HepG2 (cell line): Measurements from ENCODE around the gene NOC2L. TPM values are rescaled to one million over a fixed set of nuclear protein-coding genes. Genes with fewer than 3 reads are reported as not detected.
A peak's percentile ranks its signal among the peaks of the same experiment; 100 is the strongest.

Source experiments
- BRCA1 ChIP-seq: sonication (generic); formaldehyde crosslinking; IDR thresholded peaks from 2 replicates; pipeline ENCODE4 v1.4.0; 2020; ENCODE audit warnings: missing genetic modification reagents
- ELF3 ChIP-seq: IDR thresholded peaks from 2 replicates; pipeline ENCODE4 v1.6.1; 2016; ENCODE audit warnings: missing genetic modification reagents, missing compliant biosample characterization
- EZH2 ChIP-seq: conservative IDR thresholded peaks from 2 replicates; pipeline ENCODE4 v1.6.1; 2012; ENCODE audit warnings: mild to moderate bottlenecking, low read depth, low read length, moderate library complexity
- FUBP1 ChIP-seq: sonication (generic); formaldehyde crosslinking; IDR thresholded peaks from 2 replicates; pipeline ENCODE4 v1.5.1; 2020; ENCODE audit warnings: missing genetic modification reagents, mild to moderate bottlenecking, borderline replicate concordance
- HDAC2 ChIP-seq: sonication (generic); formaldehyde crosslinking; IDR thresholded peaks from 2 replicates; pipeline ENCODE4 v1.4.0; 2020; ENCODE audit warnings: missing genetic modification reagents
- HNRNPUL1 ChIP-seq: fragments of 200-400 bp; formaldehyde crosslinking; IDR thresholded peaks from 2 replicates; pipeline ENCODE4 v1.6.1; 2017; ENCODE audit warnings: low read depth, mild to moderate bottlenecking, low read length, moderate library complexity
- MAFG ChIP-seq: sonication (generic); formaldehyde crosslinking; IDR thresholded peaks from 2 replicates; pipeline ENCODE4 v1.5.1; 2020; ENCODE audit warnings: mild to moderate bottlenecking, missing genetic modification reagents
- ONECUT2 ChIP-seq: sonication (generic); formaldehyde crosslinking; IDR thresholded peaks from 2 replicates; pipeline ENCODE4 v1.4.0; 2020; ENCODE audit warnings: missing genetic modification reagents
- RBM22 ChIP-seq: fragments of 200-400 bp; formaldehyde crosslinking; optimal IDR thresholded peaks from 2 replicates; pipeline ENCODE3; 2017; ENCODE audit warnings: mild to moderate bottlenecking, low read length, moderate library complexity
- STAT6 ChIP-seq: sonication (generic); formaldehyde crosslinking; IDR thresholded peaks from 2 replicates; pipeline ENCODE4 v1.4.0; 2020; ENCODE audit warnings: missing genetic modification reagents, mild to moderate bottlenecking, borderline replicate concordance
- TCF7L2 ChIP-seq: IDR thresholded peaks from 2 replicates; pipeline ENCODE4 v1.6.1; 2011; ENCODE audit warnings: mild to moderate bottlenecking, low read depth, low read length, moderate library complexity
- ZBED4 ChIP-seq: sonication (generic); formaldehyde crosslinking; IDR thresholded peaks from 2 replicates; pipeline ENCODE4 v1.4.0; 2020; ENCODE audit warnings: missing genetic modification reagents, borderline replicate concordance
- ZNF281 ChIP-seq: sonication (generic); formaldehyde crosslinking; IDR thresholded peaks from 2 replicates; pipeline ENCODE4 v1.4.0; 2020; ENCODE audit warnings: missing genetic modification reagents, borderline replicate concordance
- ZNF383 ChIP-seq: sonication (generic); formaldehyde crosslinking; IDR thresholded peaks from 2 replicates; pipeline ENCODE4 v1.4.0; 2020; ENCODE audit warnings: missing genetic modification reagents, mild to moderate bottlenecking, borderline replicate concordance
- polyA plus RNA-seq, 8 experiments: library from polyadenylated mRNA; depleted of rRNA in 3 of 8; stranded (reverse) in 7 of 8; unstranded in 1 of 8; fragments of >200 nt; fragmentation: Illumina TruSeq in 4 of 8; extraction: Trizol in 4 of 8; gene quantifications; 2 replicates each; pipeline versions ENCODE4 v1.2.1 to v1.2.3, GENCODE V29; 2011 to 2016; ENCODE audit warnings: low read depth in 4 of 8, missing spikeins in 1 of 8, mixed read lengths in 1 of 8; ENCODE audit not compliant: insufficient read depth in 1 of 8
- total RNA-seq, 5 experiments: library from RNA; depleted of rRNA; stranded (reverse); fragments of >200 nt; fragmentation: Illumina TruSeq; extraction: Trizol; gene quantifications; 2 replicates each; pipeline ENCODE4 v1.2.3, GENCODE V29; 2016; ENCODE audit warnings: low read depth in 1 of 5

Gene NOC2L
- total and polyA plus RNA-seq, 2 of the 13 experiments (the other 11 are each of a cell fraction or from before 2014, with no cell fraction given), result 32.0 to 103 TPM

- no peak; the same call in 1 of the 2 replicates for TF ChIP-seq STAT6 (CRISPR knock-in tag)
- TF ChIP-seq HNRNPUL1, result no peak
- peak; percentile 70 for TF ChIP-seq ZNF281 (CRISPR knock-in tag)
- TF ChIP-seq ELF3 (CRISPR knock-in tag), result peak; percentile 53; the same call in 1 of the 2 replicates
- TF ChIP-seq ZNF383 (CRISPR knock-in tag), result no peak
- peak; percentile 36 for TF ChIP-seq ONECUT2 (CRISPR knock-in tag)
- peak; percentile 55; the same call in 1 of the 2 replicates for TF ChIP-seq MAFG (CRISPR knock-in tag)
- TF ChIP-seq ZBED4 (CRISPR knock-in tag), result no peak; the same call in 1 of the 2 replicates
- peak; percentile 78 for TF ChIP-seq HDAC2 (CRISPR knock-in tag)
- TF ChIP-seq BRCA1 (CRISPR knock-in tag), result no peak
- TF ChIP-seq TCF7L2, result no peak
- TF ChIP-seq RBM22, result peak; percentile 85
- TF ChIP-seq EZH2, result no peak
- no peak for TF ChIP-seq FUBP1 (CRISPR knock-in tag)
These were observed 41.5 kb upstream of the NOC2L start (continued) for GRCh38 chr1:1000357-1001056.
